GM06990 (cell line): ENCODE data around the gene ARSI.

ENCODE experiments used
- DNase-seq: peaks from one replicate; pipeline ENCODE4 v3.0.0-alpha.2; 2011; ENCODE audit not compliant: insufficient read length; ENCODE audit errors: extremely low read depth
- H3K27me3 ChIP-seq: replicated peaks from 2 replicates; pipeline ENCODE4 v1.6.0; 2011; ENCODE audit warnings: low read length; ENCODE audit not compliant: control insufficient read depth, insufficient read depth
- H3K36me3 ChIP-seq: 2 replicates; pipeline ENCODE4 v1.5.1; 2011; ENCODE audit warnings: low read length; ENCODE audit not compliant: control insufficient read depth, insufficient read depth
- H3K4me3 ChIP-seq: replicated peaks from 2 replicates; pipeline ENCODE4 v1.5.1; 2011; ENCODE audit warnings: low read depth, mild to moderate bottlenecking, control low read depth, low read length
- CTCF ChIP-seq: IDR thresholded peaks from 2 replicates; pipeline ENCODE4 v1.5.1; 2011; ENCODE audit warnings: low read length, control low read depth, mild to moderate bottlenecking, inconsistent platforms; ENCODE audit not compliant: insufficient read depth, poor library complexity, severe bottlenecking

ARSI gene

GRCh38 chr5:150329881-150330876 is 27.5 kb upstream of the ARSI start:
- no peak for DNase-seq
- no peaks in the 10 kb centered on the region for H3K36me3 ChIP-seq
- H3K27me3 ChIP-seq: peaks cover 3% of the 10 kb centered on the region
- H3K4me3 ChIP-seq: no peak overlapping the region
- no peak for TF ChIP-seq CTCF

- TF ChIP-seq CTCF: no peak
- no peak for DNase-seq
- no peak overlapping the region for H3K4me3 ChIP-seq
Measured at GRCh38 chr5:150329038-150329437, 26.3 kb upstream of the ARSI start.

GRCh38 chr5:150328515-150328914 is 25.8 kb upstream of the ARSI start:
- TF ChIP-seq CTCF: no peak
- no peaks in the 10 kb centered on the region for H3K36me3 ChIP-seq
- DNase-seq: no peak
- peaks cover 3% of the 10 kb centered on the region for H3K27me3 ChIP-seq
- H3K4me3 ChIP-seq: no peak overlapping the region

More at GRCh38 chr5:150329038-150329437, 26.3 kb upstream of the ARSI start:
- Histone ChIP-seq H3K36me3 (no peaks in the 10 kb centered on the region), H3K27me3 (peaks cover 3% of the 10 kb centered on the region)

- DNase-seq: no peak
- peaks cover 3% of the 10 kb centered on the region for H3K27me3 ChIP-seq
- TF ChIP-seq CTCF: no peak
- H3K4me3 ChIP-seq: no peak overlapping the region
- H3K36me3 ChIP-seq: no peaks in the 10 kb centered on the region
Measured at GRCh38 chr5:150327139-150327538, 24.4 kb upstream of the ARSI start.

- no peak for TF ChIP-seq CTCF
- Histone ChIP-seq H3K4me3 (no peak overlapping the region), H3K36me3 (no peaks in the 10 kb centered on the region), H3K27me3 (peaks cover 3% of the 10 kb centered on the region)
- DNase-seq: no peak
Measured at GRCh38 chr5:150326707-150327106, 24.0 kb upstream of the ARSI start.

- TF ChIP-seq CTCF: no peak
- no peaks in the 10 kb centered on the region for H3K36me3 ChIP-seq
- DNase-seq: no peak
- no peak overlapping the region for H3K4me3 ChIP-seq
- peaks cover 3% of the 10 kb centered on the region for H3K27me3 ChIP-seq
Measured at GRCh38 chr5:150325426-150325825, 22.7 kb upstream of the ARSI start.
